Uterus (tissue), 2 donors: ENCODE measurements around the gene CARD11.

Experiments
- CTCF ChIP-seq, 4 experiments: fragments of 200-600 bp in 2 of 4; fragments of 450-650 bp in 2 of 4; sonication (generic) in 2 of 4; IDR thresholded peaks; one replicate each; pipeline ENCODE4 v1.5.1; 2016 to 2019; ENCODE audit warnings: antibody characterized with exemption in 4 of 4, mild to moderate bottlenecking in 2 of 4, moderate library complexity in 1 of 4
- POLR2A ChIP-seq, 2 donors: fragments of 450-650 bp; IDR thresholded peaks; one replicate each; pipeline ENCODE4 v1.6.1; 2016; ENCODE audit warnings: antibody characterized with exemption in 2 of 2, mild to moderate bottlenecking in 1 of 2, moderate library complexity in 1 of 2

DNA sequence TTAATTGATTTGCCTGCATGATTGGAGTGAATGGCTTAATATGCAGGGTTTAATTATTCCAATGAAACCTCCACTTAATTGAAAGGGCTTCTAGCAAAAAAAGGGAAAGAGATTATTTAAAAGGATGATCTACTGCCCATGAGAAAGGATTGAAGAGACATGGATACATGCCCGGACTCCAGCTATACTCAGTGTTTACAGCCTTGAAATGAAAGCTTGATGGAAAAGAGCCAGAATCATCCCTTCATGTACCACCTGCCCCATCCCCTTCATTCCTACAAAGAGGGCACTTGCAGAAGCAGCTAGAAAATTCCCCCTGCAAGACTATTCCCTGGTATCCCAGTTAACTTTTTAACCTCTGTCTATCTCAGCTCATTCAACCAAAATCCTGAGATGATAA is 78.4 kb downstream of the CARD11 start:
- TF ChIP-seq CTCF (IDR thresholded peaks at IDR 0.05): no peak
- no peak for TF ChIP-seq POLR2A (IDR thresholded peaks at IDR 0.05)
